Neural crest cell (in vitro differentiated cells): ENCODE measurements around the gene TFAP2D. TPM values are rescaled to one million over a fixed set of nuclear protein-coding genes. Genes with fewer than 3 reads are reported as not detected.

ENCODE experiments used
- DNase-seq: peaks from one replicate; pipeline ENCODE4 v3.0.0; 2021; ENCODE audit warnings: low read depth, mixed read lengths, low spot score
- H3K27ac Mint-ChIP-seq: one replicate; pipeline ENCODE4 v1.8.0; 2021; ENCODE audit warnings: mild to moderate bottlenecking, mixed read lengths; ENCODE audit not compliant: unreplicated experiment
- H3K27me3 Mint-ChIP-seq: 2 replicates; pipeline ENCODE4 v1.8.0; 2021; ENCODE audit warnings: low read depth, mild to moderate bottlenecking, mixed read lengths
- H3K36me3 Mint-ChIP-seq: 2 replicates; pipeline ENCODE4 v1.8.0; 2021; ENCODE audit warnings: low read depth, mild to moderate bottlenecking, mixed read lengths
- H3K4me1 Mint-ChIP-seq: 2 replicates; pipeline ENCODE4 v1.8.0; 2021; ENCODE audit warnings: mixed read lengths
- H3K4me3 Mint-ChIP-seq: one replicate; pipeline ENCODE4 v1.8.0; 2021; ENCODE audit warnings: mild to moderate bottlenecking, mixed read lengths
- H3K9me3 Mint-ChIP-seq: 2 replicates; pipeline ENCODE4 v1.8.0; 2021; ENCODE audit warnings: mixed read lengths
- CTCF ChIP-seq: fragments of 200-600 bp; sonication (generic); conservative IDR thresholded peaks from 2 replicates; pipeline ENCODE4 v1.5.0; 2021; ENCODE audit warnings: antibody characterized with exemption, mild to moderate bottlenecking
- total RNA-seq: library from RNA; stranded (reverse); gene quantifications from 2 replicates; pipeline ENCODE4 v1.2.1, GENCODE V29; 2021

TFAP2D gene
- total RNA-seq, 1 donor from 2014 or later = not detected

DNA sequence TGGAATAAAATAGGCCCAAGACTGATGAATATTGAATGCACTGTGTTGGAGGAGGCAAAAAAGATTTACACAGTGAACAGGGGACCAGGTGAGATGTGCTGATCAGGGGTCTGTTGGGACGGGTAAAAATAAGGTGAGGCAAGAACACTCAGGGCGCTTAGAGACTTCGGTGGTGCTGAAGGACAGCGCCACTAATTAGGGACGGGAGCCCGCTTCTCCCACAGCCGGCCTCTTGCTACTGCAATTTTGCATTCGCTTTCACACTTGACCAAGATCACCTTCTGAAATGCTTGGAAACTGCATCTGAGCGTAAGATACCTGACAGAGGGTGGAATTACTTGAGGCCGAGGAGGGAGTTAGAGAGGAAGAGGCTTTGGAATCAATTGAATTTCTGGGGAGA is 7.3 kb downstream of the TFAP2D start:
- no peak overlapping the region for H3K4me3 Mint-ChIP-seq
- DNase-seq = no peak
- H3K27me3 Mint-ChIP-seq = peaks cover 100% of the 10 kb centered on the region
- no peak for TF ChIP-seq CTCF
- no peak overlapping the region for H3K27ac Mint-ChIP-seq
- H3K9me3 Mint-ChIP-seq = no peaks in the 10 kb centered on the region
- H3K4me1 Mint-ChIP-seq = peaks cover 4% of the 10 kb centered on the region
- peaks cover 8% of the 10 kb centered on the region for H3K36me3 Mint-ChIP-seq

GRCh38 chr6:50721978-50722377 is 8.7 kb downstream of the TFAP2D start:
- Mint-ChIP-seq H3K36me3 (peaks cover 4% of the 10 kb centered on the region), H3K4me1 (peaks cover 4% of the 10 kb centered on the region), H3K27me3 (peaks cover 100% of the 10 kb centered on the region), H3K9me3 (no peaks in the 10 kb centered on the region), H3K27ac (no peak overlapping the region), H3K4me3 (no peak overlapping the region)
- no peak for DNase-seq
- TF ChIP-seq CTCF = no peak

DNA sequence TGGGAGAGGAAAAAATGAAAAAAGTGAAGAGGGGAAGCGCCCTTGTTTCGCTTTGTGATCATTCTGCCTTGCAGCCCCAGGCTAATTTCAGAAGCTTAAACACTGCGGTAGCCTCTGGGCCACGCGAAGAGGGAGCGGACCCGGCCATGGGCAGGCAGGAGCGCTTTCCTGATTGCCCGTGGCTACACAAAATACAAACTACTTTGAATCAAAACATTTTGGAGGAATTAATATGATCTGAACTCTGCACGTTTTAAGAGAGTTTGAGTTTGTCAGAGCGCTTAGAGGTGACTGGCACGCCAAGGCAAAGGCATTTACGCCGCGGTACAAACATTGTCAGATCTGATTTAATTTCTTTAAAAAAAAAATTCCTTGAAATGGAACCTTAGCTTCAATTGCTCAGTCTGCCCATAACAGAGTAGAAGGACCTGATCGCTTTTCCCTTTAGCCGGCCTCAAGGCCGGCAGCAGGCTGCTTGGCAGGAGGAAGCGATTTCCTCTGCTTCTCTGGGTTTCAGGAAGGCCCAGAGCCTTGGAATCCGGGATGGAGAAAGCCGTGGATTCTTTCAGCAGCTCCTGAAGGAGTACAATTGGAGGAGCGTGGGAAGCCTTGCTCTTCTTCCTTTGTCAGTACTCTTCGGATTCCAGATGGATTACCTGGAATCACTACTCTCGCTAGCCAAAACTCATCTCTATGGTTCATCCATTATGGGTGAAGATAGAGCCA is 9.7 kb downstream of the TFAP2D start:
- peaks cover 100% of the 10 kb centered on the region for H3K27me3 Mint-ChIP-seq
- H3K4me3 Mint-ChIP-seq = no peak overlapping the region
- peaks cover 4% of the 10 kb centered on the region for H3K36me3 Mint-ChIP-seq
- DNase-seq = no peak
- H3K4me1 Mint-ChIP-seq = peaks cover 4% of the 10 kb centered on the region
- no peak for TF ChIP-seq CTCF
- H3K9me3 Mint-ChIP-seq = no peaks in the 10 kb centered on the region
- H3K27ac Mint-ChIP-seq = no peak overlapping the region

DNA sequence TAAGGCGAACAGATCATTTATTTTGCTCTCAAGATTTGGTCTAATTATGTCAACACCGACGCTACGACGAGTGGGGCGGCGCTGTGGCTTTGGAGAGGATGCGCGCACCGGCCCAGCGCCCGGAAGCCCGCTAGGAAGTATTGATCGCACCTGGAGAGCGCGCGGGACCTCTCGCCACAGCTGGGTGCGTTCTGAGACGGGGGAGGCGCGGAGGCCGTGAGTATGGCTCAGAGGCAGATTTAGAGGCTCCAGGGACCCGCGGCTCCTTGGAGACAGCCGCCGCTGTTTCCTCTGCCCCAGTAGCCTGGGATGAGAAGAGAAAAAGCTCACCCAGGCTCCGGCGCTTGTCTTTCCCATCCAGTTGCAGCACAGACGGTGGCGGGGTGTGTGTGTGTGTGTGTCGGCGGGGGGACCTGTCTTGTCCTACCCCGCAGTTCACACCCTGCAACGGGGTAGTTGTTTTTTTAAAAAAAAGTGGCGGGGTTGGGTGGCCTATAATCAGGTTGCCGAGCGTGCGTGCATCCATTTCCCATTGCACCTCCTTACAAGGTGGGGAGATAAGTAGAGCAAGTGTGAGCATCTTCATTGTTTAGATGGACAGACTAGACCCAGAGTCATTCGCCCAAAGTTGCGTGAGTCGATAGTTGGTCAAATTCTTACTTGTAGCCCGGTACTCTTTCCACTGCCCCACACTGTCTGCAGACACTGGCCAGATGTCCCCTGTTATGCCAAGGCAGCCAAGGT is 11.2 kb downstream of the TFAP2D start:
- peaks cover 99% of the 10 kb centered on the region for H3K27me3 Mint-ChIP-seq
- no peak overlapping the region for H3K4me3 Mint-ChIP-seq
- TF ChIP-seq CTCF = no peak
- H3K36me3 Mint-ChIP-seq = peaks cover 4% of the 10 kb centered on the region
- H3K4me1 Mint-ChIP-seq = peaks cover 4% of the 10 kb centered on the region
- no peak overlapping the region for H3K27ac Mint-ChIP-seq
- no peak for DNase-seq
- H3K9me3 Mint-ChIP-seq = no peaks in the 10 kb centered on the region

- TF ChIP-seq CTCF = no peak
These were observed 21.2 kb downstream of the TFAP2D start for GRCh38 chr6:50734488-50734887.

More at GRCh38 chr6:50734488-50734887, 21.2 kb downstream of the TFAP2D start:
- no peaks in the 10 kb centered on the region for H3K4me1 Mint-ChIP-seq
- DNase-seq = no peak
- no peak overlapping the region for H3K27ac Mint-ChIP-seq
- no peaks in the 10 kb centered on the region for H3K36me3 Mint-ChIP-seq
- no peak overlapping the region for H3K4me3 Mint-ChIP-seq
- peaks cover 94% of the 10 kb centered on the region for H3K27me3 Mint-ChIP-seq
- no peaks in the 10 kb centered on the region for H3K9me3 Mint-ChIP-seq
